HL-60 (cell line): ENCODE data around the gene WDFY4.

Experiments
- DNase-seq, 2 experiments: peaks; one replicate each; pipeline ENCODE4 v3.0.0-alpha.2; 2010 to 2020; ENCODE audit warnings: low read depth in 1 of 2, low spot score in 1 of 2
- H3K27ac ChIP-seq: fragments of 250-450 bp; sonication (Bioruptor Pico); replicated peaks from 2 replicates; pipeline ENCODE4 v1.5.1; 2020; ENCODE audit warnings: mild to moderate bottlenecking, moderate library complexity
- H3K27me3 ChIP-seq: fragments of 250-450 bp; sonication (Bioruptor Pico); 2 replicates; pipeline ENCODE4 v1.5.1; 2021; ENCODE audit warnings: mild to moderate bottlenecking, moderate library complexity; ENCODE audit not compliant: insufficient read depth, poor library complexity, severe bottlenecking
- H3K4me3 ChIP-seq: replicated peaks from 2 replicates; pipeline ENCODE4 v1.5.1; 2011; ENCODE audit warnings: mild to moderate bottlenecking, control low read depth, low read length; ENCODE audit not compliant: insufficient read depth
- CTCF ChIP-seq: IDR thresholded peaks from one replicate; pipeline ENCODE4 v1.5.1; 2011; ENCODE audit warnings: low read length, control low read depth, inconsistent platforms; ENCODE audit not compliant: insufficient read depth
- GABPA ChIP-seq: IDR thresholded peaks from 2 replicates; pipeline ENCODE4 v1.6.1; 2012; ENCODE audit warnings: low read depth
- POLR2AphosphoS5 ChIP-seq: IDR thresholded peaks from 2 replicates; pipeline ENCODE4 v1.6.1; 2012; ENCODE audit warnings: low read depth
- SPI1 ChIP-seq: IDR thresholded peaks from 2 replicates; pipeline ENCODE4 v1.6.1; 2012; ENCODE audit warnings: low read depth, mild to moderate bottlenecking, borderline replicate concordance
- TF ChIP-seq, protein P1 (sequence below): IDR thresholded peaks from 2 replicates; pipeline ENCODE4 v1.6.1; 2012; ENCODE audit warnings: low read depth; ENCODE audit not compliant: insufficient replicate concordance

WDFY4 gene

DNA sequence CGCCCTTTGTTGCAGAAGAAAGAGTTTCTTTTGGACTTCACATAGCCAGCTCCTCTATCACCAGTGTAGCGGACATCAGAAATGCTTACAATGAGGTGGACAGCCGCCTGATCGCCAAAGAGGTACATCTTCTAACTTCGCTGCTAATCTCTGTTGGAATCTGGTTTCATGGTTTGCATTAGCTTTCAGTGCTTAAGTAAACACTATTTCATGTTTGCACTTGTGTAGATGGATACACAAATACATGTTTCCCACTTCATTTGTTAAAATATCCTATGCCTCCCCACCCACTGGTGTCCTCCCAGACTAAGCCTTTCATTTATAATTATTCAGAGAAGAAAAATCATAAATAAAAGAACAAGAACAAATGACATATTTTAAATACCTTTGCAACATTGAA lies 103.9 kb downstream of the WDFY4 start:
- Histone ChIP-seq H3K27me3 (no peaks in the 10 kb centered on the region), H3K4me3 (no peak overlapping the region), H3K27ac (no peak overlapping the region)
- TF ChIP-seq SPI1 (no peak), POLR2AphosphoS5 (no peak), GABPA (no peak), CTCF (no peak)
- TF ChIP-seq, protein P1, sequence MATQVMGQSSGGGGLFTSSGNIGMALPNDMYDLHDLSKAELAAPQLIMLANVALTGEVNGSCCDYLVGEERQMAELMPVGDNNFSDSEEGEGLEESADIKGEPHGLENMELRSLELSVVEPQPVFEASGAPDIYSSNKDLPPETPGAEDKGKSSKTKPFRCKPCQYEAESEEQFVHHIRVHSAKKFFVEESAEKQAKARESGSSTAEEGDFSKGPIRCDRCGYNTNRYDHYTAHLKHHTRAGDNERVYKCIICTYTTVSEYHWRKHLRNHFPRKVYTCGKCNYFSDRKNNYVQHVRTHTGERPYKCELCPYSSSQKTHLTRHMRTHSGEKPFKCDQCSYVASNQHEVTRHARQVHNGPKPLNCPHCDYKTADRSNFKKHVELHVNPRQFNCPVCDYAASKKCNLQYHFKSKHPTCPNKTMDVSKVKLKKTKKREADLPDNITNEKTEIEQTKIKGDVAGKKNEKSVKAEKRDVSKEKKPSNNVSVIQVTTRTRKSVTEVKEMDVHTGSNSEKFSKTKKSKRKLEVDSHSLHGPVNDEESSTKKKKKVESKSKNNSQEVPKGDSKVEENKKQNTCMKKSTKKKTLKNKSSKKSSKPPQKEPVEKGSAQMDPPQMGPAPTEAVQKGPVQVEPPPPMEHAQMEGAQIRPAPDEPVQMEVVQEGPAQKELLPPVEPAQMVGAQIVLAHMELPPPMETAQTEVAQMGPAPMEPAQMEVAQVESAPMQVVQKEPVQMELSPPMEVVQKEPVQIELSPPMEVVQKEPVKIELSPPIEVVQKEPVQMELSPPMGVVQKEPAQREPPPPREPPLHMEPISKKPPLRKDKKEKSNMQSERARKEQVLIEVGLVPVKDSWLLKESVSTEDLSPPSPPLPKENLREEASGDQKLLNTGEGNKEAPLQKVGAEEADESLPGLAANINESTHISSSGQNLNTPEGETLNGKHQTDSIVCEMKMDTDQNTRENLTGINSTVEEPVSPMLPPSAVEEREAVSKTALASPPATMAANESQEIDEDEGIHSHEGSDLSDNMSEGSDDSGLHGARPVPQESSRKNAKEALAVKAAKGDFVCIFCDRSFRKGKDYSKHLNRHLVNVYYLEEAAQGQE = no peak
- no peak for DNase-seq

GRCh38 chr10:48789486-48790456 lies 105.1 kb downstream of the WDFY4 start:
- TF ChIP-seq SPI1 = no peak
- no peak for TF ChIP-seq POLR2AphosphoS5
- no peak for TF ChIP-seq CTCF
- TF ChIP-seq, protein P1 = no peak
- DNase-seq = no peak
- H3K27me3 ChIP-seq = no peaks in the 10 kb centered on the region
- no peak overlapping the region for H3K27ac ChIP-seq
- H3K4me3 ChIP-seq = no peak overlapping the region

DNA sequence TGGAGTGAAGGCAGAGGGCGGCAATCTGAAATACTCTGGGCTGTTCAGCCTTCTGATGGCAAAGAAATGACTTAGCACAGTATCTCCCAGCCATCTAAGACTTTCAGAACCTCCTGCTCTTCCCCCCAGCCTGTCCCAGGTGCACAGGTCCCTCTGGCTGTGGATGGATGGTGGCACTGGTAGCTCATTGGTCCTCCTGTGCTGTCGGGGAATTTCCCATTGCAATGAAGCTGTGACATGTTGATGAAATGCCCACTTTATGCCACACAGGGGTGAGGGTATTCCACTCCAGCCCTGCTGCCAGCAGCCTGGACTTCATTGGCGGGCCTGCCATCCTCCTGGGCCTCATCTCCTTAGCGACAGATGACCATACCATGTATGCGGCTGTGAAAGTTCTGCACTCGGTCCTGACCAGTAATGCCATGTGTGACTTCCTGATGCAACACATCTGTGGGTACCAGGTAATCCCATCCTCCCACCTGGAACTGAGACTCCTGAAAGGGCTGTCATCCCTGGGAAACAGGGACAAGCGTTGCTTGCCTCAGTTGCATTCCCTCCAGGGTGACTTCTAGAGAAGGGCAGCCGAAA lies 105.9 kb downstream of the WDFY4 start:
- H3K27me3 ChIP-seq = no peaks in the 10 kb centered on the region
- H3K27ac ChIP-seq = no peak overlapping the region
- TF ChIP-seq CTCF = no peak
- TF ChIP-seq, protein P1 = no peak
- no peak for TF ChIP-seq GABPA
- TF ChIP-seq SPI1 = no peak
- TF ChIP-seq POLR2AphosphoS5 = no peak
- no peak overlapping the region for H3K4me3 ChIP-seq
- no peak for DNase-seq
